T-helper 17 cell (primary cell): ENCODE results near the gene SPN. TPM values are rescaled to one million over a fixed set of nuclear protein-coding genes. Genes with fewer than 3 reads are reported as not detected.
"Not testable (repeated sequence)": the region's sequence is repeated elsewhere in the genome, so short reads cannot be mapped to it uniquely, and the experiment has no call there.

ENCODE experiments used
- ATAC-seq: fragments of 150-1000 bp; cut with Tn5 transposase; 2 replicates; pipeline ENCODE4 v1.10.0; 2021; ENCODE audit warnings: mild to moderate bottlenecking, moderate library complexity
- DNase-seq, 3 donors: peaks; one replicate each; pipeline versions ENCODE4 v3.0.0 to v3.0.0-alpha.2; 2020 to 2021
- H3K9me3 ChIP-seq: one replicate; pipeline ENCODE4 v1.7.0; 2013; ENCODE audit warnings: low read length, mild to moderate bottlenecking; ENCODE audit not compliant: control insufficient read depth, poor library complexity, severe bottlenecking
- H3K27ac Mint-ChIP-seq: one replicate; pipeline ENCODE4 v1.8.0; 2022; ENCODE audit warnings: mild to moderate bottlenecking, moderate library complexity, mixed read lengths
- H3K27me3 Mint-ChIP-seq: one replicate; pipeline ENCODE4 v1.8.0; 2022; ENCODE audit warnings: mixed read lengths
- H3K36me3 Mint-ChIP-seq: one replicate; pipeline ENCODE4 v1.8.0; 2022; ENCODE audit warnings: low read depth, mixed read lengths
- H3K4me1 Mint-ChIP-seq: one replicate; pipeline ENCODE4 v1.8.0; 2022; ENCODE audit warnings: mild to moderate bottlenecking, mixed read lengths
- H3K4me3 Mint-ChIP-seq: one replicate; pipeline ENCODE4 v1.8.0; 2022; ENCODE audit warnings: mild to moderate bottlenecking, moderate library complexity, mixed read lengths
- total RNA-seq, 4 donors: library from RNA in 2 of 4; stranded (reverse) in 2 of 4; gene quantifications; one replicate each; pipeline ENCODE4 v1.2.3 and lab custom pipeline; 2022 to 2026

SPN gene
- total RNA-seq, 2 donors from 2014 or later, result 122 to 147 TPM

- not testable (repeated sequence) for ATAC-seq, H3K27me3 Mint-ChIP-seq, DNase-seq, H3K36me3 Mint-ChIP-seq, H3K4me3 Mint-ChIP-seq, H3K27ac Mint-ChIP-seq, H3K4me1 Mint-ChIP-seq, H3K9me3 ChIP-seq
These were observed 27.1 kb upstream of the SPN start for GRCh38 chr16:29635902-29636301.

- ATAC-seq, H3K27ac Mint-ChIP-seq, DNase-seq, H3K4me1 Mint-ChIP-seq, H3K27me3 Mint-ChIP-seq, H3K36me3 Mint-ChIP-seq, H3K9me3 ChIP-seq, H3K4me3 Mint-ChIP-seq: not testable (repeated sequence)
These were observed 26.7 kb upstream of the SPN start for GRCh38 chr16:29636368-29636767.

GRCh38 chr16:29638751-29639150 lies 24.3 kb upstream of the SPN start:
- H3K27me3 Mint-ChIP-seq, H3K4me3 Mint-ChIP-seq, H3K36me3 Mint-ChIP-seq, H3K27ac Mint-ChIP-seq, H3K9me3 ChIP-seq, H3K4me1 Mint-ChIP-seq, ATAC-seq, DNase-seq: not testable (repeated sequence)

GRCh38 chr16:29641561-29641960 lies 21.5 kb upstream of the SPN start:
- H3K4me3 Mint-ChIP-seq, result peak overlapping the region; percentile 33
- H3K4me1 Mint-ChIP-seq, result peaks cover 12% of the 10 kb centered on the region
- no peaks in the 10 kb centered on the region for H3K36me3 Mint-ChIP-seq
- H3K9me3 ChIP-seq, result no peaks in the 10 kb centered on the region
- DNase-seq (no peak), ATAC-seq (peak; percentile 74)
- H3K27me3 Mint-ChIP-seq, result no peaks in the 10 kb centered on the region
- peak overlapping the region; percentile 94 for H3K27ac Mint-ChIP-seq

GRCh38 chr16:29643596-29643995 lies 19.5 kb upstream of the SPN start:
- H3K9me3 ChIP-seq, result no peaks in the 10 kb centered on the region
- peaks cover 12% of the 10 kb centered on the region for H3K4me1 Mint-ChIP-seq
- no peak for DNase-seq
- H3K27me3 Mint-ChIP-seq, result no peaks in the 10 kb centered on the region
- H3K27ac Mint-ChIP-seq, result no peak overlapping the region
- H3K4me3 Mint-ChIP-seq, result no peak overlapping the region
- no peak for ATAC-seq
- no peaks in the 10 kb centered on the region for H3K36me3 Mint-ChIP-seq

- Mint-ChIP-seq H3K36me3 (no peaks in the 10 kb centered on the region), H3K27ac (no peak overlapping the region), H3K4me1 (peaks cover 12% of the 10 kb centered on the region), H3K4me3 (no peak overlapping the region), H3K27me3 (no peaks in the 10 kb centered on the region)
- H3K9me3 ChIP-seq, result no peaks in the 10 kb centered on the region
- ATAC-seq, result no peak
- no peak for DNase-seq
These were observed 18.6 kb upstream of the SPN start for GRCh38 chr16:29644338-29644857.

GRCh38 chr16:29644973-29645693 lies 17.9 kb upstream of the SPN start:
- no peaks in the 10 kb centered on the region for H3K27me3 Mint-ChIP-seq
- ATAC-seq (peak; percentile 58), DNase-seq (no peak)
- H3K4me3 Mint-ChIP-seq, result no peak overlapping the region
- H3K36me3 Mint-ChIP-seq, result no peaks in the 10 kb centered on the region
- no peaks in the 10 kb centered on the region for H3K9me3 ChIP-seq
- peak overlapping the region; percentile 32 for H3K27ac Mint-ChIP-seq
- peaks cover 17% of the 10 kb centered on the region for H3K4me1 Mint-ChIP-seq

GRCh38 chr16:29645694-29646187 lies 17.3 kb upstream of the SPN start:
- no peak for DNase-seq
- no peaks in the 10 kb centered on the region for H3K36me3 Mint-ChIP-seq

GRCh38 chr16:29646947-29647346 lies 16.1 kb upstream of the SPN start:
- Mint-ChIP-seq H3K36me3 (no peaks in the 10 kb centered on the region), H3K27me3 (no peaks in the 10 kb centered on the region), H3K4me1 (peaks cover 10% of the 10 kb centered on the region), H3K27ac (no peak overlapping the region), H3K4me3 (no peak overlapping the region)
- no peak for DNase-seq
- H3K9me3 ChIP-seq, result no peaks in the 10 kb centered on the region
- no peak for ATAC-seq

More at GRCh38 chr16:29645694-29646187, 17.3 kb upstream of the SPN start:
- peaks cover 15% of the 10 kb centered on the region for H3K4me1 Mint-ChIP-seq
- H3K27ac Mint-ChIP-seq, result peak overlapping the region; percentile 17
- no peak for ATAC-seq
- no peak overlapping the region for H3K4me3 Mint-ChIP-seq
- no peaks in the 10 kb centered on the region for H3K9me3 ChIP-seq
- H3K27me3 Mint-ChIP-seq, result no peaks in the 10 kb centered on the region

GRCh38 chr16:29649588-29650494 lies 13.2 kb upstream of the SPN start:
- Mint-ChIP-seq H3K36me3 (no peaks in the 10 kb centered on the region), H3K4me1 (peaks cover 18% of the 10 kb centered on the region), H3K27ac (peak overlapping the region; percentile 62), H3K27me3 (no peaks in the 10 kb centered on the region), H3K4me3 (peak overlapping the region; percentile 52)
- no peak for DNase-seq
- no peak for ATAC-seq
- no peaks in the 10 kb centered on the region for H3K9me3 ChIP-seq

GRCh38 chr16:29650771-29651170 lies 12.3 kb upstream of the SPN start:
- DNase-seq (no peak), ATAC-seq (no peak)
- Mint-ChIP-seq H3K27ac (no peak overlapping the region), H3K36me3 (no peaks in the 10 kb centered on the region), H3K4me1 (peaks cover 18% of the 10 kb centered on the region), H3K4me3 (no peak overlapping the region), H3K27me3 (no peaks in the 10 kb centered on the region)
- H3K9me3 ChIP-seq, result no peaks in the 10 kb centered on the region

GRCh38 chr16:29651774-29652349 lies 11.2 kb upstream of the SPN start:
- no peaks in the 10 kb centered on the region for H3K9me3 ChIP-seq
- H3K36me3 Mint-ChIP-seq, result no peaks in the 10 kb centered on the region
- no peak overlapping the region for H3K4me3 Mint-ChIP-seq
- H3K27ac Mint-ChIP-seq, result peak overlapping the region; percentile 51
- H3K27me3 Mint-ChIP-seq, result no peaks in the 10 kb centered on the region
- DNase-seq (no peak), ATAC-seq (no peak)
- H3K4me1 Mint-ChIP-seq, result peaks cover 20% of the 10 kb centered on the region

GRCh38 chr16:29653471-29653870 lies 9.6 kb upstream of the SPN start:
- no peak for DNase-seq
- ATAC-seq, result no peak
- Mint-ChIP-seq H3K27me3 (no peaks in the 10 kb centered on the region), H3K27ac (no peak overlapping the region), H3K4me1 (peaks cover 20% of the 10 kb centered on the region), H3K4me3 (no peak overlapping the region), H3K36me3 (no peaks in the 10 kb centered on the region)
- no peaks in the 10 kb centered on the region for H3K9me3 ChIP-seq
